Stomach (tissue), 9 donors: ENCODE data around the gene RALGDS. TPM values are rescaled to one million over a fixed set of nuclear protein-coding genes. Genes with fewer than 3 reads are reported as not detected.
A peak's percentile ranks its signal among the peaks of the same experiment; 100 is the strongest.

Experiments used
- DNase-seq, 2 donors: peaks; one replicate each; pipeline versions ENCODE4 v3.0.0 to v3.0.0-alpha.2; 2013 to 2019
- H3K27ac ChIP-seq, 5 donors: fragments of 200-600 bp in 4 of 5; sonication (generic) in 4 of 5; one replicate each; pipeline ENCODE4 v1.5.1; 2013 to 2019; ENCODE audit warnings: mild to moderate bottlenecking in 1 of 5, moderate library complexity in 1 of 5
- H3K27me3 ChIP-seq, 3 donors: fragments of 200-600 bp; sonication (generic); one replicate each; pipeline ENCODE4 v1.5.1; 2017 to 2019; ENCODE audit warnings: mixed run types in 1 of 3
- H3K36me3 ChIP-seq, 4 donors: fragments of 200-600 bp; sonication (generic); 1 replicate in 3 of 4; 2 replicates in 1 of 4; pipeline ENCODE4 v1.5.1; 2016 to 2019
- H3K4me1 ChIP-seq, 4 donors: fragments of 200-600 bp; sonication (generic); one replicate each; pipeline ENCODE4 v1.5.1; 2016 to 2019
- H3K4me3 ChIP-seq, 4 donors: fragments of 200-600 bp; sonication (generic) in 3 of 4; one replicate each; pipeline ENCODE4 v1.5.1; 2016 to 2019; ENCODE audit warnings: mild to moderate bottlenecking in 1 of 4
- H3K9me3 ChIP-seq, 4 donors: fragments of 200-600 bp; sonication (generic); one replicate each; pipeline ENCODE4 v1.5.1; 2016 to 2019
- CTCF ChIP-seq, 7 experiments: fragments of 450-650 bp in 4 of 7; fragments of 200-600 bp in 3 of 7; sonication (generic) in 3 of 7; IDR thresholded peaks; one replicate each; pipeline ENCODE4 v1.5.1; 2016 to 2019; ENCODE audit warnings: antibody characterized with exemption in 7 of 7, control low read depth in 2 of 7, mild to moderate bottlenecking in 1 of 7
- EP300 ChIP-seq: sonication (generic); formaldehyde crosslinking; IDR thresholded peaks from one replicate; pipeline ENCODE4 v1.6.1; 2017; ENCODE audit warnings: antibody characterized with exemption
- POLR2A ChIP-seq, 4 donors: fragments of 450-650 bp; IDR thresholded peaks; one replicate each; pipeline ENCODE4 v1.6.1; 2016; ENCODE audit warnings: antibody characterized with exemption in 4 of 4, control low read depth in 2 of 4, mild to moderate bottlenecking in 1 of 4, moderate library complexity in 1 of 4
- POLR2AphosphoS5 ChIP-seq, 3 donors: sonication (generic); formaldehyde crosslinking; IDR thresholded peaks; one replicate each; pipeline ENCODE4 v1.6.1; 2016; ENCODE audit warnings: antibody characterized with exemption in 3 of 3
- WGBS, 5 donors: extraction: QIAGEN DNeasy Blood & Tissue Kit in 3 of 5; methylation state at CpG; one replicate each; pipeline versions ENCODE4 v1.1.5 to v1.1.7; 2013 to 2018; 5-methylcytosine and 5-hydroxymethylcytosine counted together
- intact Hi-C: fragments of 100-400 bp; cut with DNase I; formaldehyde crosslinking; loops from one replicate; pipeline ENCODE4 v1.15.1; 2023; ENCODE audit warnings: low total_unique reads
- polyA plus RNA-seq, 3 donors: library from polyadenylated mRNA; stranded (reverse); fragments of 200-250 nt; gene quantifications; one replicate each; pipeline ENCODE4 v1.2.3, GENCODE V29; 2013
- total RNA-seq, 5 donors: library from RNA; depleted of rRNA; stranded (reverse); fragments of >200 nt; gene quantifications; one replicate each; pipeline versions ENCODE4 v1.1.0 to v1.2.3, GENCODE V29; 2014 to 2016
- donor health status: healthy with polysubstance abuse.
- donor health status: Bipolar disorder and iron deficiency.
- donor health status: healthy.

Gene RALGDS
- total and polyA plus RNA-seq, 8 donors: 20.5 to 242 (median 43.6) TPM

- Histone ChIP-seq H3K36me3 (no peaks in the 10 kb centered on the region), H3K4me1 (peaks cover 22 to 89% (median 77%) of the 10 kb centered on the region in 4 donors), H3K27ac (peak overlapping the region; percentile 52 to 79 (median 76)), H3K27me3 (no peaks in the 10 kb centered on the region), H3K9me3 (no peaks in the 10 kb centered on the region), H3K4me3 (peak overlapping the region; percentile 14 to 30 (median 27))
- DNase-seq: no peak
- TF ChIP-seq POLR2AphosphoS5 (IDR thresholded peaks at IDR 0.05) (no peak), CTCF (IDR thresholded peaks at IDR 0.05) (no peak), EP300 (no peak), POLR2A (IDR thresholded peaks at IDR 0.05) (no peak)
- 73 to 81% (median 80%) methylated on average over 13 to 17 of the region's 17 CpGs for WGBS, 5 donors
- intact Hi-C loops: no loop called here
Measured at GRCh38 chr9:133126697-133127339, 5.8 kb upstream of the RALGDS start.

GRCh38 chr9:133125941-133126696 is 5.1 kb upstream of the RALGDS start:
- peak in 1 of 2 donors; percentile 76 for DNase-seq
- Histone ChIP-seq H3K4me1 (peaks cover 22 to 89% (median 77%) of the 10 kb centered on the region in 4 donors), H3K4me3 (peak overlapping the region; percentile 14 to 30 (median 27)), H3K9me3 (no peaks in the 10 kb centered on the region), H3K36me3 (no peaks in the 10 kb centered on the region), H3K27me3 (no peaks in the 10 kb centered on the region), H3K27ac (peak overlapping the region; percentile 52 to 79 (median 76))
- TF ChIP-seq CTCF (IDR thresholded peaks at IDR 0.05) (no peak), POLR2A (IDR thresholded peaks at IDR 0.05) (no peak), EP300 (no peak), POLR2AphosphoS5 (IDR thresholded peaks at IDR 0.05) (no peak)
- WGBS, 5 donors: 26 to 54% (median 30%) methylated on average over 24 of the region's 24 CpGs
- intact Hi-C loops: no loop called here

- no peak overlapping the region for H3K4me3 ChIP-seq
- no peak for TF ChIP-seq POLR2A (IDR thresholded peaks at IDR 0.05)
- no peak for TF ChIP-seq POLR2AphosphoS5 (IDR thresholded peaks at IDR 0.05)
- TF ChIP-seq CTCF (IDR thresholded peaks at IDR 0.05): no peak
- no peak for TF ChIP-seq EP300
- H3K27me3 ChIP-seq: no peaks in the 10 kb centered on the region
- intact Hi-C loops: no loop called here
- no peak for DNase-seq
- no peaks in the 10 kb centered on the region for H3K9me3 ChIP-seq
- H3K27ac ChIP-seq: peak overlapping the region in 2 of 5 donors; percentile 33 to 69
- H3K4me1 ChIP-seq: peaks cover 30 to 91% (median 81%) of the 10 kb centered on the region in 4 donors
- no peaks in the 10 kb centered on the region for H3K36me3 ChIP-seq
- 80 to 85% (median 84%) methylated on average over 2 of the region's 2 CpGs for WGBS, 5 donors
Measured at GRCh38 chr9:133124907-133125275, 3.9 kb upstream of the RALGDS start.

- H3K4me3 ChIP-seq: no peak overlapping the region
- no peak for DNase-seq
- H3K27ac ChIP-seq: peak overlapping the region in 3 of 5 donors; percentile 21 to 69 (median 33)
- H3K9me3 ChIP-seq: no peaks in the 10 kb centered on the region
- peaks cover 36 to 91% (median 81%) of the 10 kb centered on the region in 4 donors for H3K4me1 ChIP-seq
- intact Hi-C loops: no loop called here
- 92 to 97% (median 95%) methylated on average over 8 of the region's 8 CpGs for WGBS, 5 donors
- TF ChIP-seq EP300: no peak
- H3K36me3 ChIP-seq: no peaks in the 10 kb centered on the region
- no peaks in the 10 kb centered on the region for H3K27me3 ChIP-seq
Measured at GRCh38 chr9:133124123-133124906, 3.3 kb upstream of the RALGDS start.
